Heart left ventricle (tissue), 13 donors: ENCODE results near the gene KCNN3.

Experiments used
- POLR2A ChIP-seq, 2 donors: fragments of 450-650 bp; IDR thresholded peaks; one replicate each; pipeline ENCODE4 v1.6.1; 2017; ENCODE audit warnings: antibody characterized with exemption in 2 of 2, mild to moderate bottlenecking in 2 of 2, moderate library complexity in 2 of 2
- TF ChIP-seq, protein P1 (sequence below), 12 donors: fragments of 200-600 bp; sonication (generic) in 4 of 12; IDR thresholded peaks; one replicate each; pipeline versions ENCODE4 v1.5.0 to v1.8.0; 2018 to 2022; ENCODE audit warnings: antibody characterized with exemption in 12 of 12, mild to moderate bottlenecking in 5 of 12
- donor health status: ischemic (EF 13 %, LVEDD 7.1; RV severe dilation, severe dysfunction).
- donor health status: DM: no; HTN: yes; CAD: no.
- donor health status: DM: no; HTN: no; CAD: no.
- donor health status: ischemic (EF 25% LVEDD 6.9; RV normal size, moderate dysfunction).
- donor health status: ischemic (EF 25% LVEDD 5.7; RV mildly dilated, moderate dysfunction).
- donor health status: ischemic (EF 35%, LVEDD 5.7; RV mildly dilated, moderate dysfunction).
- donor health status: nonischemic (EF 11% LVEDD 7.7; RV severe dilation, severe dysfunction).
- donor health status: DM: yes; HTN: yes; CAD: no.
- donor health status: PGD.
- donor health status: ischemic (EF 29% LVEDD 5.4; RV normal size, mild dysfunction).
- donor health status: nonischemic (EF 23%, LVEDD 6.1; RV moderate dilation, normal function).

GRCh38 chr1:154755858-154756730 is 114.0 kb downstream of the KCNN3 start:
- TF ChIP-seq, protein P1, sequence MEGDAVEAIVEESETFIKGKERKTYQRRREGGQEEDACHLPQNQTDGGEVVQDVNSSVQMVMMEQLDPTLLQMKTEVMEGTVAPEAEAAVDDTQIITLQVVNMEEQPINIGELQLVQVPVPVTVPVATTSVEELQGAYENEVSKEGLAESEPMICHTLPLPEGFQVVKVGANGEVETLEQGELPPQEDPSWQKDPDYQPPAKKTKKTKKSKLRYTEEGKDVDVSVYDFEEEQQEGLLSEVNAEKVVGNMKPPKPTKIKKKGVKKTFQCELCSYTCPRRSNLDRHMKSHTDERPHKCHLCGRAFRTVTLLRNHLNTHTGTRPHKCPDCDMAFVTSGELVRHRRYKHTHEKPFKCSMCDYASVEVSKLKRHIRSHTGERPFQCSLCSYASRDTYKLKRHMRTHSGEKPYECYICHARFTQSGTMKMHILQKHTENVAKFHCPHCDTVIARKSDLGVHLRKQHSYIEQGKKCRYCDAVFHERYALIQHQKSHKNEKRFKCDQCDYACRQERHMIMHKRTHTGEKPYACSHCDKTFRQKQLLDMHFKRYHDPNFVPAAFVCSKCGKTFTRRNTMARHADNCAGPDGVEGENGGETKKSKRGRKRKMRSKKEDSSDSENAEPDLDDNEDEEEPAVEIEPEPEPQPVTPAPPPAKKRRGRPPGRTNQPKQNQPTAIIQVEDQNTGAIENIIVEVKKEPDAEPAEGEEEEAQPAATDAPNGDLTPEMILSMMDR (IDR thresholded peaks at IDR 0.05) = no peak
- no peak for TF ChIP-seq POLR2A (IDR thresholded peaks at IDR 0.05)
